NCI-H2171 treated with DMSO at 0.1 percent for 48 hours (cell line): ENCODE data around the gene LRBA.
"Not testable (repeated sequence)": the region's sequence is repeated elsewhere in the genome, so short reads cannot be mapped to it uniquely, and the experiment has no call there.

Source experiments
- DNase-seq: peaks from one replicate; lab custom pipeline; 2025; lab: John Stamatoyannopoulos, UW

Gene LRBA

GRCh38 chr4:150585611-150586010, 429.5 kb downstream of the LRBA start:
- DNase-seq = no peak

GRCh38 chr4:150584111-150584915, 430.8 kb downstream of the LRBA start:
- DNase-seq = no peak

GRCh38 chr4:150583287-150584110, 431.6 kb downstream of the LRBA start:
- DNase-seq = no peak

GRCh38 chr4:150582873-150583286, 432.2 kb downstream of the LRBA start:
- DNase-seq = no peak

- no peak for DNase-seq
Observed at GRCh38 chr4:150582146-150582872, 432.8 kb downstream of the LRBA start, which contains the start of gene MAB21L2. TSS of gene MAB21L2 (plus strand) at chr4:150582151. CDS start at chr4:150583030, 879 bp downstream.

- no peak for DNase-seq
Observed at GRCh38 chr4:150581641-150582051, 433.4 kb downstream of the LRBA start.

- DNase-seq = no peak
Observed at GRCh38 chr4:150581056-150581605, 434.0 kb downstream of the LRBA start.

GRCh38 chr4:150580306-150580705, 434.8 kb downstream of the LRBA start:
- no peak for DNase-seq

GRCh38 chr4:150579551-150580234, 435.4 kb downstream of the LRBA start:
- DNase-seq = no peak

GRCh38 chr4:150578745-150579501, 436.2 kb downstream of the LRBA start:
- no peak for DNase-seq

- DNase-seq = no peak
Observed at GRCh38 chr4:150577796-150578195, 437.3 kb downstream of the LRBA start.

GRCh38 chr4:150574678-150575077, 440.4 kb downstream of the LRBA start:
- no peak for DNase-seq

GRCh38 chr4:150573534-150573933, 441.6 kb downstream of the LRBA start:
- DNase-seq = no peak

- DNase-seq = no peak
Observed at GRCh38 chr4:150572704-150573504, 442.2 kb downstream of the LRBA start.

- DNase-seq = no peak
Observed at GRCh38 chr4:150570862-150571261, 444.2 kb downstream of the LRBA start.

GRCh38 chr4:150569998-150570535, 445.0 kb downstream of the LRBA start:
- peak; percentile 14 for DNase-seq

GRCh38 chr4:150569384-150569987, 445.6 kb downstream of the LRBA start:
- DNase-seq = no peak

- no peak for DNase-seq
Observed at GRCh38 chr4:150567070-150567469, 448.0 kb downstream of the LRBA start.

GRCh38 chr4:150564967-150565366, 450.1 kb downstream of the LRBA start:
- not testable (repeated sequence) for DNase-seq
